Bronchus fibroblast of lung (primary cell): ENCODE measurements around the gene DNAJC18. TPM values are rescaled to one million over a fixed set of nuclear protein-coding genes. Genes with fewer than 3 reads are reported as not detected.

Experiments used
- total RNA-seq: library from RNA; depleted of rRNA; stranded (reverse); fragments of >200 nt; gene quantifications from 2 replicates; pipeline ENCODE4 v1.2.3, GENCODE V29; 2015

Gene DNAJC18
- total RNA-seq: 4.2 and 6.5 TPM in 2 replicates

GRCh38 chr5:139439013-139439903 lies at the start of gene DNAJC18:
Gene DNAJC18 (minus strand): TSS chr5:139439525. CDS start chr5:139439445, 80 bp downstream.

GRCh38 chr5:139482050-139482889 lies 42.9 kb upstream of the DNAJC18 start, which contains the start of gene STING1:
Gene STING1 (minus strand): TSS chr5:139482758. CDS start chr5:139481704, 1,054 bp downstream.

GRCh38 chr5:139470821-139471300 lies 31.5 kb upstream of the DNAJC18 start, which contains the start of gene SMIM33:
Gene SMIM33 (plus strand): TSS chr5:139471004. CDS start chr5:139471122, 118 bp downstream.

GRCh38 chr5:139462586-139463276 lies 23.4 kb upstream of the DNAJC18 start, which contains the start of gene ECSCR:
Gene ECSCR (minus strand): TSS chr5:139462743. CDS start chr5:139462670, 73 bp downstream.

GRCh38 chr5:139403787-139404483 lies 35.4 kb downstream of the DNAJC18 start, which contains the start of gene SPATA24:
Gene SPATA24 (minus strand): TSS chr5:139404089. CDS start chr5:139404060, 29 bp downstream.

GRCh38 chr5:139394654-139395566 lies 44.4 kb downstream of the DNAJC18 start, which contains the start of gene PROB1:
Gene PROB1 (minus strand): TSS chr5:139395104. CDS start chr5:139395081, 23 bp downstream.

GRCh38 chr5:139389701-139390638 lies 49.4 kb downstream of the DNAJC18 start, which contains the start of gene MZB1:
Gene MZB1 (minus strand): TSS chr5:139389913. CDS start chr5:139389856, 57 bp downstream.

GRCh38 chr5:139383275-139383992 lies 55.9 kb downstream of the DNAJC18 start, which contains the start of gene SLC23A1:
Gene SLC23A1 (minus strand): TSS chr5:139383297. CDS start chr5:139383253, 44 bp downstream.

Other genes starting within 250 kb of the DNAJC18 start
- 41.7 and 45.8 TPM in 2 replicates for gene SIL1, start 241.2 kb downstream of the DNAJC18 start, total RNA-seq
- 179 and 190 TPM in 2 replicates for gene MATR3, start 145.8 kb downstream of the DNAJC18 start, total RNA-seq
- 44.2 and 46.4 TPM in 2 replicates for gene PAIP2, start 97.7 kb downstream of the DNAJC18 start, total RNA-seq
- gene SLC23A1, start 56.2 kb downstream of the DNAJC18 start, total RNA-seq: not detected in 2 replicates
- not detected in 2 replicates for gene MZB1, start 49.6 kb downstream of the DNAJC18 start, total RNA-seq
- 1.2 and 1.5 TPM in 2 replicates for gene PROB1, start 44.4 kb downstream of the DNAJC18 start, total RNA-seq
- 5.1 and 7.4 TPM in 2 replicates for gene SPATA24, start 35.4 kb downstream of the DNAJC18 start, total RNA-seq
- gene ECSCR, start 23.2 kb upstream of the DNAJC18 start, total RNA-seq: 1.0 and 1.2 TPM in 2 replicates
- not detected in 2 replicates for gene SMIM33, start 31.5 kb upstream of the DNAJC18 start, total RNA-seq
- gene STING1, start 43.2 kb upstream of the DNAJC18 start, total RNA-seq: 51.0 and 51.4 TPM in 2 replicates
- gene UBE2D2, start 121.8 kb upstream of the DNAJC18 start, total RNA-seq: 136 and 150 TPM in 2 replicates
- 21.6 and 22.0 TPM in 2 replicates for gene CXXC5, start 208.8 kb upstream of the DNAJC18 start, total RNA-seq